H54 (cell line): ENCODE measurements around the gene CDC7.

ENCODE experiments used
- DNase-seq: peaks from one replicate; pipeline ENCODE4 v3.0.0; 2011; ENCODE audit warnings: low spot score, mixed read lengths; ENCODE audit not compliant: insufficient read length
- FAIRE-seq: peaks from 3 replicates; lab custom pipeline; 2011; peaks lifted over from hg19 to GRCh38; lab: Jason Lieb, UNC
- POLR2A ChIP-seq: IDR thresholded peaks from 2 replicates; pipeline ENCODE4 v1.6.1; 2011; ENCODE audit warnings: low read depth, mild to moderate bottlenecking, low read length

The CDC7 gene

GRCh38 chr1:91549041-91549735, 48.5 kb downstream of the CDC7 start:
- no peak for TF ChIP-seq POLR2A
- no peak for FAIRE-seq
- no peak for DNase-seq

GRCh38 chr1:91550961-91551360, 50.3 kb downstream of the CDC7 start:
- DNase-seq = no peak
- no peak for FAIRE-seq
- TF ChIP-seq POLR2A = no peak

GRCh38 chr1:91552091-91552490, 51.4 kb downstream of the CDC7 start:
- DNase-seq = no peak
- FAIRE-seq = no peak
- TF ChIP-seq POLR2A = no peak

- FAIRE-seq = no peak
- DNase-seq = no peak
- TF ChIP-seq POLR2A = no peak
Observed at GRCh38 chr1:91552596-91552995, 51.9 kb downstream of the CDC7 start.

- TF ChIP-seq POLR2A = no peak
- DNase-seq (no peak), FAIRE-seq (no peak)
Observed at GRCh38 chr1:91553177-91553591, 52.5 kb downstream of the CDC7 start.

GRCh38 chr1:91555074-91555730, 54.6 kb downstream of the CDC7 start:
- no peak for TF ChIP-seq POLR2A
- DNase-seq (no peak), FAIRE-seq (no peak)

- no peak for TF ChIP-seq POLR2A
- DNase-seq (peak; percentile 41), FAIRE-seq (peak; percentile 87)
Observed at GRCh38 chr1:91555821-91556531, 55.3 kb downstream of the CDC7 start.

GRCh38 chr1:91556556-91556955, 55.9 kb downstream of the CDC7 start:
- TF ChIP-seq POLR2A = no peak
- no peak for FAIRE-seq
- no peak for DNase-seq

GRCh38 chr1:91557039-91557690, 56.5 kb downstream of the CDC7 start:
- no peak for DNase-seq

GRCh38 chr1:91557826-91558225, 57.2 kb downstream of the CDC7 start:
- TF ChIP-seq POLR2A = no peak
- no peak for DNase-seq
- FAIRE-seq = no peak

More at GRCh38 chr1:91557039-91557690, 56.5 kb downstream of the CDC7 start:
- FAIRE-seq = no peak
- no peak for TF ChIP-seq POLR2A

- DNase-seq (no peak), FAIRE-seq (no peak)
- TF ChIP-seq POLR2A = no peak
Observed at GRCh38 chr1:91559046-91559750, 58.5 kb downstream of the CDC7 start.

- DNase-seq = no peak
- no peak for FAIRE-seq
- no peak for TF ChIP-seq POLR2A
Observed at GRCh38 chr1:91559838-91560565, 59.4 kb downstream of the CDC7 start.

GRCh38 chr1:91564888-91565701, 64.4 kb downstream of the CDC7 start:
- no peak for DNase-seq
- TF ChIP-seq POLR2A = no peak

More at GRCh38 chr1:91564888-91565701, 64.4 kb downstream of the CDC7 start:
- FAIRE-seq = no peak
